ENCODE results near the gene KRT40.
"Not testable (repeated sequence)": the region's sequence is repeated elsewhere in the genome, so short reads cannot be mapped to it uniquely, and the experiment has no call there.

The KRT40 gene

GRCh38 chr17:40984226-40984625 lies at the start of gene KRT40:
TSS of gene KRT40 (minus strand) at chr17:40984326. CDS start at chr17:40984273, 53 bp downstream.
- no peak for DNase-seq (ENCODE audit: low read depth in 2 of 2, low spot score in 1 of 2)

DNA sequence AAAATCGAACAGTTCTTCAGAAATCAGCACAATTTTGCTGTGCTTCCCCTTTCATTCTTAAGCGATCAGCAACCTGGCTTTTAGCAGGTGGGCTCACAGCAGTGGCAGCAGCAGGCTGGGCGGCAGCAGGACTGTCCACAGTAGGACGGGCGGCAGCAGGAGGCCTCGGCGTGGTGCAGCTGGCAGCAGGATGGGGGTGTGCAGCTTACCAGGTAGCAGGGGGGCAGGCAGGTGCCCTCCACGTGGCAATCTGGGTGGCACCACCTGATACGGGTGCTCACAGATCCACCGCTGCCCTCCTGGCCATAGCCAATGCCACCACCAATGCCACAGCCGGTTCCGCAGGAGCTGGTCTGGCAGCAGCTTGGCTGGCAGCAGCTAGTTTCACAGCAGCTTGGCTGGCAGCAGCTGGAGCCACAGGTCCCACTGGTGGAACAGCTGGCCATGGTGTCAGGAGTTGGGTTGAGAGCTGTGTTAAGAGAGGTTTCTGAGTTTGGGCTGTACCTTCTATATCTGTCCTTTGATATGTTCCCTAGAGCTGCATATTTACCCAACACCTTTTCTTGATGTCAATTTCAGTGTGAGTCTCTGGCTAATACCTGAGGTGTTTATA lies 45.6 kb upstream of the KRT40 start, which contains the start of gene KRTAP1-4:
Gene KRTAP1-4, minus strand, starts transcription at position 563 of the 613 bp plus-strand sequence. Its CDS starts 117 bp downstream, at position 446.
- DNase-seq (ENCODE audit: low read depth in 2 of 2, low spot score in 1 of 2) = no peak

DNA sequence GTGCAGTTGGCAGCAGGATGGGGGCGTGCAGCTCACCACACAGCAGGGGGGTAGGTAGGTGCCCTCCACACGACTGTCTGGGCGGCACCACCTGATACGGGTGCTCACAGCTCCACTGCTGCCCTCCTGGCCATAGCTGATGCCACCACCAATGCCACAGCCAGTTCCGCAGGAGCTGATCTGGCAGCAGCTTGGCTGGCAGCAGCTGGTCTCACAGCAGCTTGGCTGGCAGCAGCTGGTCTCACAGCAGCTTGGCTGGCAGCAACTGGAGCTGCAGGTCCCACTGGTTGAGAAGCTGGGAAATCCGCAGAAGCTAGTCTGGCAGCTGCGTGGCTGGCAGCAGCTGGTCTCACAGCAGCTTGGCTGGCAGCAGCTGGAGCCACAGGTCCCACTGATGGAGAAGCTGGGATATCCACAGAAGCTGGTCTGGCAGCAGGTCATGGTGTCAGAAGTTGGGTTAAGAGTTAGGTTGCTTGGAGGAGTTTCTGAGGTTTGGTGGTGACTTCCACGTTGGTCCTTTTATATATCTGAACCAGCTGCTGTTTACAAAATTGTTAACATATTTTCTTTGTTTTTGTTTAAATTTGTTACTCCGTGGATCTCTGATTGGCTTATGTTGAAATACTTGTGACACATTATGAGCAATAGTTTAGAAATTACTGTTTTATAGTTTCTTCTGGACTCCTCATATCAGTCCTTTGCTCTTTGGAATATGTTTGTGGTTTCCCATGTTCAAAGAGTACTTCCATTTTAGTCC lies 42.8 kb upstream of the KRT40 start, which contains the start of gene KRTAP1-5:
Gene KRTAP1-5, minus strand, starts transcription at position 494 of the 757 bp plus-strand sequence. Its CDS starts 53 bp downstream, at position 441.
- no peak for DNase-seq (ENCODE audit: low read depth in 2 of 2, low spot score in 1 of 2)

DNA sequence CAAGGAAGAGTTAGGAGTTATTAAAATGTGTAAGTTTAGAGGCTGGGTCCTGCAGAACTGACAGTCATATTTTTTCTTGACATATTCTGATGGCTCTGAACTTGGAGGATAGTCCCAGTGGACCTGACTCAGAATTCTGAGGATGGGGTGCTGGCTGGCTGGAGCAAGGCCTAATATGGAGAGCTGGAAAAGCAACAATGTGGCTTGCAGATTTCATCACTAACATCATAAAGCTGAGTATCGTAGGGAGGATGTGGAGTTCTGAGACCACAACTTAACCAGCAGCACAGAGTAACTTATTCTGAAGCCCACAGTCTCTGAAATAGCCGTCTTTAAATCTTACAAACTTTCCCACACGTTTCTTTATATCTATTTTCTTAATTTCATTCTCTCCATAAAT lies 40.6 kb upstream of the KRT40 start:
- no peak for DNase-seq (ENCODE audit: low read depth in 2 of 2, low spot score in 1 of 2)

DNA sequence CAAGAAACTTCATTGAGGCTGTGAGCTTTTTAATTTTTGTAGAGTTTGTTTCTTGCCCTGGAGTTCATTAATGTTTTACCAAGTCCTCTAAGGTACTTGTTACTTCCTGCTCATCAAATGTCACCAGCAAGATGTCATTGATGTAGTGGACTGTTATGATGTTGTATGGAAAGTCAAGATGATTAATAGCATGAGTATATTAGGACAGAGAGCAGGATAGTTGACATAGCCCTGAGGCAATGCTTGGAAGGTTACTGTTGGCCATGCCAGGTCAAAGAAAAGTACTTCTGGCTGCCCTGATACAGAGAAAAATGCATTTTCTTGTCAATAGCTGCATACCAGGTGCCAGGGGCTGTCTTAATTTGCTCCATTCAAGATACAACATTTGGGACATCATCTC lies 36.2 kb upstream of the KRT40 start:
- no peak for DNase-seq (ENCODE audit: low read depth in 2 of 2, low spot score in 1 of 2)

DNA sequence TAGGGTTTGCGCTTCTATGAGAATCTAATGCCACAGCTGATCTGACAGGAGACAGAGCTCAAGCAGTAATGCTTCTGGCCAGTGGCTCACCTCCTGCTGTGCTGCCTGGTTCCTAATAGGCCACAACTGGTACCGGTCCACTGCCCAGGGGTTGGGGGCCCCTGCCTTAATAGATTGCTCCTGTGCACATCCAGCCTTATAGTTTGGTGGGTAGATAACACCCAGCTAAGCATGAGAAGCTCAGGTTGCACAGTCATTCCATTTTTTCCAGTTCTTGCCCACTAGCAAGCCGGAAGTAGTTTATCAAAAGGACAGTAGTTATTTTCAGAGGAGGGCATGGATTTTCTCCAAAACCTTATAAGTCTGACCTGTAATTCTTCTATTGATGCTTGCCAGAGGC lies 35.3 kb upstream of the KRT40 start:
- DNase-seq (ENCODE audit: low read depth in 2 of 2, low spot score in 1 of 2) = no peak

DNA sequence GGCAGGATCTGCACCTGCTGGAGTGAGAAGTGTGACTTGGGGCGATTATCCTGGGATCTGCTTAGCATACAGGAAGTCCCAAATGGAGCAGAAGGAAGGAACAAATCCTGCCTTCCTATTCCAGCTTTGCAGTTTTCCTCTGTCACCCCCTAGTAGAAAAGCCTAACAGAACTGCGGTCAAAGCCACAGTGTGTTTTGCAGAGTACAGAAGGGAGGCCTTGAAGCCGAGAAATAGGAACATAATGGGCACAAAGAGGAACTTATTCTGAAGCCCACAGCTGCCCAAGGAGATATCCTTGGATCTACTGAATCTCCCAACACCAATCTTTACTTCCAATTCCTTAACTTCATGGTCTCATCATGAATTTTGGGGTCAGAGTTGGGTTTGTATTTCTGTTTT lies 34.4 kb upstream of the KRT40 start:
- no peak for DNase-seq (ENCODE audit: low read depth in 2 of 2, low spot score in 1 of 2)

GRCh38 chr17:41016578-41017215 lies 32.6 kb upstream of the KRT40 start:
- DNase-seq (ENCODE audit: low read depth in 2 of 2, low spot score in 1 of 2) = no peak

DNA sequence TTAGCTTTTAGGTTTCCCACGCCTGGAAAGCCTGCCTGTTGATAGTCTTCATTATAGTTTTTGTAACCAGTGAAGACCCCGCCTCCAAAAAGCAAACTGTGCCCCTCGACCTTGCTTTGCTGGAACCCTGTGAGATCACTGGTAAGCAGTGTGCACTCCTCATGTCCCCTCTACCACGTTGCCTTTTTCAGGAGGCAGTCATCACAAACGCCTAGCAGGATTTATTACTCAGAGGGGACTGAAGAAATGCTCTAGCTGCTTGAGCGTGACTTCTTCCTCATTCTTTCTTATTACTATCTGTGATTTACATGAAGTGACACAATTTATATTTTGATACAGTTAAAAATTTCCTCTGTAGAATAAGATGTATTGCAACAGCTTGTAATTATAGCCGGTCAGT lies 31.3 kb upstream of the KRT40 start:
- no peak for DNase-seq (ENCODE audit: low read depth in 2 of 2, low spot score in 1 of 2)

DNA sequence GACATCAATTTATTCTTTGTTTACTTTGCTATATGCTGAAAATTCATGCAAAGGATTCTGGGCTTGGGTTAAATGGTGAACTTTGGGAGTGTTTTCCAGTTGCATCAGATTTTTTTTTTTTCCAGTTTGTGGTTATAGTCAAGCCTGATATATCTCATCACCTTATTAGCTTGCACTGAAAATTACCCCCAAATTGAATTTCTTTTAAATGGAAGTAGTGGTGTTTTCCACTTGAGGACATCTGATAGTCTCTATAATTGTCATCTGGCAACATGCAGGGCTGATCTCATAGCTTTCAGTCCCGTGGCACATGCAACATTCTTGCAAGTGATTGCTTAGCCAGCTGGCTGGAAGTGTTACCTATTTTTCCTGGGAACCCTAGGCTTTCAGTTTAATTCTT lies 29.5 kb upstream of the KRT40 start:
- no peak for DNase-seq (ENCODE audit: low read depth in 2 of 2, low spot score in 1 of 2)

GRCh38 chr17:41013181-41013580 lies 29.1 kb upstream of the KRT40 start:
- no peak for DNase-seq (ENCODE audit: low read depth in 2 of 2, low spot score in 1 of 2)

- no peak for DNase-seq (ENCODE audit: low read depth in 2 of 2, low spot score in 1 of 2)
Observed at GRCh38 chr17:41012326-41013120, 28.4 kb upstream of the KRT40 start.

DNA sequence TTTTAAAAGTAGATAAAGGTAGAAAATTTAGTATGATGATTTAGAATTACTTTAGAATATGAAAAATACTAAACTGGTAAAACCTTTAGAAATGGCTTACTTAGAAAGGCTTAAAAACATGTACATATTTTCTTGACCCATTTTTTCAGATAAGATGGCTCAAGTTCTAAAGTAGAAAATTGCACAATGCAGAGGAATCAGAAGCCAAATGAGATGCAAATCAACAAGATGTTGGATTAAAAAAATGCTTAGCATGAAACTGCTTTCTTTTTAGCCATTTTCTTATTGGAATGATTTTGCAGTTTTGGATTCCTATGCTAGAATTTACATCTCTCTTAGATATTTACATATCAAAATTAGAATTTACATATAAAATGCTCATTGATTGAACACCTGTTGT lies 26.3 kb upstream of the KRT40 start:
- DNase-seq (ENCODE audit: low read depth in 2 of 2, low spot score in 1 of 2) = no peak

- no peak for DNase-seq (ENCODE audit: low read depth in 2 of 2, low spot score in 1 of 2)
Observed at GRCh38 chr17:41009936-41010335, 25.8 kb upstream of the KRT40 start.

GRCh38 chr17:41009301-41009760 lies 25.2 kb upstream of the KRT40 start:
- no peak for DNase-seq (ENCODE audit: low read depth in 2 of 2, low spot score in 1 of 2)

DNA sequence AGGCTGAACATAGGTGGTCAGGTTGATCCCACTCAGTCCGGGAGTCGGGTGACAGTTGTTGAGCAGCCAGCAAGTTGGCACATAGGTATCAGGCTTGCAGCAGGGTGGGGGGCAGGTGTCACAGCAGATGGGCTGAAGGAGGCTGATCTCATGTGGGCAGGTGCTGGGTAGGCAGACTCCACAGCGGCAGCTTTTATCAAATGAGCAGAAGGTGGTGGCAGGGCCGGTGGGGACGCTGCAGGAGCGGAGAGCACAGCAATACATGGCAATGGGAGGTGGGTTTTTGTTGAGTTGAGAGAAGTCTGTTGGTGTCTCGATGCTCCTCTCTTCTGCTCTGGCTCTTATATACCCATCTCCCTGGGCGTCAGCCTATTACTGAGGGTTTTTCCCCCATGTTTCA lies 24.7 kb upstream of the KRT40 start, which contains the start of gene KRTAP3-1:
Gene KRTAP3-1, minus strand, starts transcription at position 318 of the 400 bp plus-strand sequence. Its CDS starts 54 bp downstream, at position 264.
- DNase-seq (ENCODE audit: low read depth in 2 of 2, low spot score in 1 of 2) = no peak

DNA sequence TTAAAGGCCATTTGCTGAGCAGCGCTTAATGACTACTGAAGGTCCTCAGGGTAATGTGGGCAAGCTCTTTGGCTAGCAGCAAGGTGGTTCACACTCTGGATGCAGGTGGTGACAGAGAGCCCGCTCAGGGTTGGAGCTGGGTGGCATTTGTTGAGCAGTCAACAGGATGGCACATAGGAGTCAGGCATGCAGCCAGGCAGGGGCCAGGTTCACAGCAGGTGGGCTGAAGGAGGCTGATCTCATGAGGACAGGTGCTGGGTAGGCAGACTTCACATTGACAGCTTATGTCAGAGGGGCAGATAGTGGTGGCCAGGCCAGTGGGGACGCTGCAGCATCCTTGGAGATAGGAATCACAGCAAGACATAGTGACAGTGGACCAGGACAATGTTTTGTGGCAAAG lies 20.3 kb upstream of the KRT40 start:
- DNase-seq (ENCODE audit: low read depth in 2 of 2, low spot score in 1 of 2) = no peak

DNA sequence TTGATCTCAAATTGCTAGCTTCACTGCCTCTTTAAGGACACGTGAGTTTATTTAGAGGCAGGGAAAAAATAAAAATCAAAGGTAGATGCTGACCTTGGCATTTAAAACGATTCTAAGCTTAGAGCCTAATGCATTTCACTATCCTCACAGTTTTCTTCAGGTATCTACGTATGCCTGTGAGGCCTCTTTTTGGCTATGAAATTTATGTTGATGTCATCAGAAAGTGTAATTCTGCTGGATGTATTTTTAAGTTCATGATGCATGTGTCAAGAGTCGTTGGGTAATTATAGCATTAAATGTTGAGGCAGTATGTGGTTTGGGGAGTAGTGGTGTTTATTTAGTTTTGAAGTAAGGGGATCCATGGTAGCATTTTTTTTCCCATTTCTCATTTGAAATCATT lies 19.8 kb upstream of the KRT40 start:
- DNase-seq (ENCODE audit: low read depth in 2 of 2, low spot score in 1 of 2) = no peak

GRCh38 chr17:41002814-41003213 lies 18.7 kb upstream of the KRT40 start:
- DNase-seq (ENCODE audit: low read depth in 2 of 2, low spot score in 1 of 2) = no peak

- DNase-seq (ENCODE audit: low read depth in 2 of 2, low spot score in 1 of 2) = no peak
Observed at GRCh38 chr17:41001795-41002194, 17.7 kb upstream of the KRT40 start.

DNA sequence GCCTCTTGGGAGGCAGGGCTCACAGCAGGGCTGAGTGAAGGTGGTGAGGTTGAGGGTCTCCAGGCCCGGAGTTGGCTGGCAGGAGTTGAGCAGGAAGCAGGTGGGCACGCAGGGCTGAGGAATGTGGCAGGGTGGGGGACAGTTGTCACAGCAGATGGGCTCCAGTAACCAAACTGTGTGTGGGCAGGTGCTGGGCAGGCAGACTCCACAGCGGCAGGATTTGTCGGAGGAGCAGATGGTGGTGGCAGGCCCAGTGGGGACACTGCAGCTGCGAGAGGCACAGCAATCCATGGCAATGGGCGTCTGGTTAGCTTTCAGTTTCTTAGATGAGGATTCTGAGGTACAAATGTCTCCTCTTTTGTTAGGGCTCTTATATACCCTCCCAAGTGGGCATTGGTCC lies 15.4 kb upstream of the KRT40 start, which contains the start of gene KRTAP3-2:
Gene KRTAP3-2, minus strand, starts transcription at position 344 of the 400 bp plus-strand sequence. Its CDS starts 53 bp downstream, at position 291.
- not testable (repeated sequence) for DNase-seq (ENCODE audit: low read depth in 2 of 2, low spot score in 1 of 2)
